ENCODE results near the gene PPP1R3G. TPM values are rescaled to one million over a fixed set of nuclear protein-coding genes. Genes with fewer than 3 reads are reported as not detected.

The PPP1R3G gene
- total RNA-seq, 1 donor from 2014 or later = 0.39 TPM

DNA sequence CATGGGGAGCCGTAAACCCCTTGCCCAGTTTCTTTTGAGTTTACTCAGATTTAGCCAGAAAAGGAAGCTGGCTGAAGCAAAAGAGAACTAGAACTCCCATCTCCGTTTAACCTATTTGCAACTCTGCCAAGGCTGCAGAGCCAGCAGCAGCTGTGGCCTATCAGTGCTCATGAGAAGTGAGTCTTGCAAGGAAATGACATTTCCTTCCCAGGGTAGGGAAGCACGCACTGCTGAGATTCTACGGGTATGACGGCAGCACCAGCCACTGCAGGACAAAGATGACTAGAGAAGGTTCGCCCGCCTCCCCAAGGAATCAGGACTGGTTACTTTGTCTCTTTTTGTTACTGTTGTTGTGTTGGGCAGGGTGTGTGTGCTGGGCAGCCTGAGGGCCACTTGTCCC lies 47.6 kb downstream of the PPP1R3G start:
- no peak for TF ChIP-seq EZH2 (IDR thresholded peaks at IDR 0.05; ENCODE audit: insufficient read depth, low read length)
- TF ChIP-seq, protein P1, sequence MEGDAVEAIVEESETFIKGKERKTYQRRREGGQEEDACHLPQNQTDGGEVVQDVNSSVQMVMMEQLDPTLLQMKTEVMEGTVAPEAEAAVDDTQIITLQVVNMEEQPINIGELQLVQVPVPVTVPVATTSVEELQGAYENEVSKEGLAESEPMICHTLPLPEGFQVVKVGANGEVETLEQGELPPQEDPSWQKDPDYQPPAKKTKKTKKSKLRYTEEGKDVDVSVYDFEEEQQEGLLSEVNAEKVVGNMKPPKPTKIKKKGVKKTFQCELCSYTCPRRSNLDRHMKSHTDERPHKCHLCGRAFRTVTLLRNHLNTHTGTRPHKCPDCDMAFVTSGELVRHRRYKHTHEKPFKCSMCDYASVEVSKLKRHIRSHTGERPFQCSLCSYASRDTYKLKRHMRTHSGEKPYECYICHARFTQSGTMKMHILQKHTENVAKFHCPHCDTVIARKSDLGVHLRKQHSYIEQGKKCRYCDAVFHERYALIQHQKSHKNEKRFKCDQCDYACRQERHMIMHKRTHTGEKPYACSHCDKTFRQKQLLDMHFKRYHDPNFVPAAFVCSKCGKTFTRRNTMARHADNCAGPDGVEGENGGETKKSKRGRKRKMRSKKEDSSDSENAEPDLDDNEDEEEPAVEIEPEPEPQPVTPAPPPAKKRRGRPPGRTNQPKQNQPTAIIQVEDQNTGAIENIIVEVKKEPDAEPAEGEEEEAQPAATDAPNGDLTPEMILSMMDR (IDR thresholded peaks at IDR 0.05; ENCODE audit: insufficient read depth, low read depth, low read length) = no peak
- peak overlapping the region; percentile 6 for H2AFZ ChIP-seq (ENCODE audit: low read depth, low read length)
- Mint-ChIP-seq H3K27ac (ENCODE audit: unreplicated experiment) (peak overlapping the region; percentile 70), H3K9me3 (ENCODE audit: unreplicated experiment) (no peaks in the 10 kb centered on the region), H3K27me3 (ENCODE audit: low read depth, unreplicated experiment) (no peaks in the 10 kb centered on the region), H3K36me3 (ENCODE audit: low read depth, unreplicated experiment) (peaks cover 6% of the 10 kb centered on the region), H3K4me1 (ENCODE audit: low read depth, unreplicated experiment) (peaks cover 7% of the 10 kb centered on the region), H3K4me3 (ENCODE audit: unreplicated experiment) (no peak overlapping the region)
- no peaks in the 10 kb centered on the region for H3K9me3 ChIP-seq (ENCODE audit: insufficient read depth, low read depth, low read length)
- DNase-seq (ENCODE audit: low read depth) = peak; percentile 76
- no peaks in the 10 kb centered on the region for H3K27me3 ChIP-seq (ENCODE audit: insufficient read depth, low read length)
- H3K79me2 ChIP-seq (ENCODE audit: insufficient read depth, low read length) = no peaks in the 10 kb centered on the region
- peak overlapping the region; percentile 24 for H3K9ac ChIP-seq (ENCODE audit: low read length)
- FAIRE-seq = peak; percentile 82
- H3K36me3 ChIP-seq (ENCODE audit: insufficient read depth, low read length) = no peaks in the 10 kb centered on the region
- H3K27ac ChIP-seq (ENCODE audit: low read depth, low read length) = peak overlapping the region; percentile 5
- peaks cover 3% of the 10 kb centered on the region for H3K4me1 ChIP-seq (ENCODE audit: insufficient read depth, low read length)
- H4K20me1 ChIP-seq (ENCODE audit: insufficient read depth, low read length) = no peaks in the 10 kb centered on the region
- peak overlapping the region; percentile 35 for H3K4me2 ChIP-seq (ENCODE audit: low read length)
- H3K4me3 ChIP-seq (ENCODE audit: insufficient read depth, low read depth, low read length) = no peak overlapping the region

DNA sequence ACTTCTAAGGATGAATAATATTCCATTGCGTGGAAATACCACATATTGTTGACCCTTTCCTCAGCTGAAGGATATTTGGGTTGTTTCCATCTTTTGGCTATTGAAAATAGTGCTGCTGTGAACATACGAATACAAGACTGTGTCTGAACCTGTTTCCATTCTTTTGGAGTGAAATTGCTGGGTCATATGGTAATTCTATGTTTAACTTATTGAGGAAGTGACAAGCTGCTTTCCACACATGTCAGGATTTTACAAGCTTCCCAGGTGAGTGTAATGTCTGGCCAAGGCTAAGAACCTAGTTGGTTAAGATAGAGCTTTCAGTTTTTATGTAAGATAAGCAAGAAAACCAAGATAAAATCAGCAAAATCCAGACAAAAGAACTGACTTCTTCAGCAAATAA lies 48.8 kb downstream of the PPP1R3G start:
- FAIRE-seq (no peak), DNase-seq (ENCODE audit: low read depth) (no peak)
- peaks cover 7% of the 10 kb centered on the region for H3K4me1 Mint-ChIP-seq (ENCODE audit: low read depth, unreplicated experiment)
- Histone ChIP-seq H3K4me2 (ENCODE audit: low read length) (no peak overlapping the region), H2AFZ (ENCODE audit: low read depth, low read length) (no peak overlapping the region), H4K20me1 (ENCODE audit: insufficient read depth, low read length) (no peaks in the 10 kb centered on the region), H3K27ac (ENCODE audit: low read depth, low read length) (no peak overlapping the region), H3K79me2 (ENCODE audit: insufficient read depth, low read length) (no peaks in the 10 kb centered on the region), H3K36me3 (ENCODE audit: insufficient read depth, low read length) (no peaks in the 10 kb centered on the region), H3K27me3 (ENCODE audit: insufficient read depth, low read length) (no peaks in the 10 kb centered on the region), H3K4me3 (ENCODE audit: insufficient read depth, low read depth, low read length) (no peak overlapping the region), H3K4me1 (ENCODE audit: insufficient read depth, low read length) (peaks cover 3% of the 10 kb centered on the region), H3K9me3 (ENCODE audit: insufficient read depth, low read depth, low read length) (no peaks in the 10 kb centered on the region), H3K9ac (ENCODE audit: low read length) (no peak overlapping the region)
- H3K36me3 Mint-ChIP-seq (ENCODE audit: low read depth, unreplicated experiment) = peaks cover 6% of the 10 kb centered on the region
- no peak overlapping the region for H3K4me3 Mint-ChIP-seq (ENCODE audit: unreplicated experiment)
- no peaks in the 10 kb centered on the region for H3K27me3 Mint-ChIP-seq (ENCODE audit: low read depth, unreplicated experiment)
- TF ChIP-seq EZH2 (IDR thresholded peaks at IDR 0.05; ENCODE audit: insufficient read depth, low read length) = no peak
- TF ChIP-seq, protein P1 (IDR thresholded peaks at IDR 0.05; ENCODE audit: insufficient read depth, low read depth, low read length) = no peak
- H3K9me3 Mint-ChIP-seq (ENCODE audit: unreplicated experiment) = no peaks in the 10 kb centered on the region
- no peak overlapping the region for H3K27ac Mint-ChIP-seq (ENCODE audit: unreplicated experiment)

DNA sequence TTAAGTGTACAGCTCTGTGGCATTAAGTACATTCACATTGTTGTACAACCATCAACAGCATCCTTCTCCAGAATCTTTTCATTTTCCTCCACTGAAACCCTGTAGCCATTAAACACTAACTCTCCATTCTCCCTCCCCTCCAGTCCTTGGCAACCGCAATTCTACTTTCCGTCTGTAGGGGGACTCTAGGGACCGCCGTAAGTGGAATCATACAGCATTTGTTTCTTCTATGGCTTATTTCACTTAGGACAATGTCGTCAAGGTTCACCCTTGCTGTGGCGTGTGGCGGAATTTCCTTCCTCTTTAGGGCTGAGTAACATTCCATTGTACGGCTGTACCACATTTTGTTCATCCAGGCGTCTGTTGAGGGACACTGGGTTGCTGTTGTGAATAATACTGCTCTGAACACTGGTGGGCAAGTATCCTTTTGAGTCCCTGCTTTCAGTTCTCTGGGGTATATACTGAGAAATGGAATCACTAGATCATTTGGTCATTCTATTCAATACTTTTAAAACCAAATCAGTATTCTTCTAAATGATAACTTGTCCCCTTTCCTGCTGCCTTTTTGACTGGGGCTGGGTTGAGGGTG lies 50.7 kb downstream of the PPP1R3G start:
- no peak for TF ChIP-seq EZH2 (IDR thresholded peaks at IDR 0.05; ENCODE audit: insufficient read depth, low read length)
- TF ChIP-seq, protein P1 (IDR thresholded peaks at IDR 0.05; ENCODE audit: insufficient read depth, low read depth, low read length) = peak; percentile 67
- H3K36me3 ChIP-seq (ENCODE audit: insufficient read depth, low read length) = no peaks in the 10 kb centered on the region
- no peaks in the 10 kb centered on the region for H4K20me1 ChIP-seq (ENCODE audit: insufficient read depth, low read length)
- Mint-ChIP-seq H3K4me3 (ENCODE audit: unreplicated experiment) (no peak overlapping the region), H3K27me3 (ENCODE audit: low read depth, unreplicated experiment) (no peaks in the 10 kb centered on the region), H3K27ac (ENCODE audit: unreplicated experiment) (peak overlapping the region; percentile 24), H3K36me3 (ENCODE audit: low read depth, unreplicated experiment) (peaks cover 6% of the 10 kb centered on the region), H3K9me3 (ENCODE audit: unreplicated experiment) (no peaks in the 10 kb centered on the region), H3K4me1 (ENCODE audit: low read depth, unreplicated experiment) (peaks cover 9% of the 10 kb centered on the region)
- H2AFZ ChIP-seq (ENCODE audit: low read depth, low read length) = no peak overlapping the region
- H3K4me3 ChIP-seq (ENCODE audit: insufficient read depth, low read depth, low read length) = no peak overlapping the region
- DNase-seq (ENCODE audit: low read depth) = no peak
- no peaks in the 10 kb centered on the region for H3K79me2 ChIP-seq (ENCODE audit: insufficient read depth, low read length)
- H3K9me3 ChIP-seq (ENCODE audit: insufficient read depth, low read depth, low read length) = no peaks in the 10 kb centered on the region
- peak; percentile 50 for FAIRE-seq
- H3K9ac ChIP-seq (ENCODE audit: low read length) = no peak overlapping the region
- H3K4me1 ChIP-seq (ENCODE audit: insufficient read depth, low read length) = peaks cover 3% of the 10 kb centered on the region
- H3K27me3 ChIP-seq (ENCODE audit: insufficient read depth, low read length) = no peaks in the 10 kb centered on the region
- H3K4me2 ChIP-seq (ENCODE audit: low read length) = no peak overlapping the region
- H3K27ac ChIP-seq (ENCODE audit: low read depth, low read length) = no peak overlapping the region

All from astrocyte (in vitro differentiated cells and primary cell).